HG03575 (cell line): ENCODE measurements around the gene TSPAN10.
"Not testable (repeated sequence)": the region's sequence is repeated elsewhere in the genome, so short reads cannot be mapped to it uniquely, and the experiment has no call there.

Experiments
- ATAC-seq: cut with Tn5 transposase; IDR thresholded peaks from one replicate; pipeline ENCODE4 v1.9.1; 2021; ENCODE audit not compliant: unreplicated experiment, insufficient number of reproducible peaks, low FRiP score; ENCODE audit errors: extremely low read depth

The TSPAN10 gene

GRCh38 chr17:81655378-81656117 is 18.6 kb downstream of the TSPAN10 start:
- no peak for ATAC-seq

DNA sequence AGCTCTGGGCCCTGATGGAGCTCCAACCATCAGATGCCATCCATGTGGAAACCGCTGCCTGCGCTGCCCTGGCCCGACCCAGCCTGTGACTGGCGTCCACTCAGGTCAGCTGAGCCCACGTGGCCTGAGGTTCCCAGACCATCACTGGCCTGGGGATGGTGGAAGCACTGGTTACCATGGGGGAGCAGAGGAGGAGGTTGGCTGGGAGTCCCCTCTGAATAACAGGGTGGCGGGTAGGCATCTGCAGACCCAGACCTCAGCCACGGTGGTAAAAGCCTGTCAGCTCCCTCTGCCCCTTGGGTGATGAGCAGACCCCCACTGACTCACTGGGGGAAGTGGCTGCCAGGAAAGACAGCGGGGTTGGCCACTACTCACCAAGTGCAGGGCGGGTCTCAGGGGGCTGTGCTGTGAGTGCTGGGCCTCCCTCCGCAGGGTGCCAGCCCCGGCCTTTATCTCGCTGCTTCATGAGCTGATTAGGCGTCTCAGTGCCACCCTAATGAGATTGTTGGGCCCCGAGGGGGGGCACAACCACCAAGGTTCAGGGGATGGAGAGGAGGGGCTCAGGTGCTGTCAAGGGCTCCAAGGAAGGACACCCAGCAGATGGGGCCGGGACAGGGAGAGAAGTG is 19.2 kb downstream of the TSPAN10 start, which contains the start of gene PDE6G:
TSS of gene PDE6G (minus strand) at position 425 of the 626 bp plus-strand sequence. CDS start 3,237 bp downstream, outside the sequence.
- ATAC-seq: no peak

GRCh38 chr17:81656835-81657234 is 19.8 kb downstream of the TSPAN10 start:
- ATAC-seq: no peak

GRCh38 chr17:81659038-81659437 is 22.0 kb downstream of the TSPAN10 start:
- ATAC-seq: no peak

- ATAC-seq: no peak
Observed at GRCh38 chr17:81660441-81660840, 23.4 kb downstream of the TSPAN10 start.

DNA sequence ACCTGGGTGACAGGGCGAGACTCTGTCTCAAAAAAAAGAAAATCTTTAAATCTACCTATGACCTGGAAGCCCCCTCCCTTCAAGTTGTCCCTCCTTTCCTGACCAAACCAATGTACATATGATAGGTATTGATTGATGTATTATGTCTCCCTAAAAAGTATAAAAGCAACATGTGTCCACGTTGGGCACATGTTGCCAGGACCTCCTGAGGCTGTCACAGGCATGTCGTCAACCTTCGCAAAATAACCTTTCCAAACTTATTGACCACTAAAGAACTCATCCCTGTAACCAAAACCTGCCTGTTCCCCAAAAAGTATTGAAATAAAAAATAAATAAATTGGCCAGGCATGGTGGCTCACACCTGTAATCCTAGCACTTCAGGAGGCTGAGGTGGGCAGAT is 25.0 kb downstream of the TSPAN10 start:
- ATAC-seq: no peak

DNA sequence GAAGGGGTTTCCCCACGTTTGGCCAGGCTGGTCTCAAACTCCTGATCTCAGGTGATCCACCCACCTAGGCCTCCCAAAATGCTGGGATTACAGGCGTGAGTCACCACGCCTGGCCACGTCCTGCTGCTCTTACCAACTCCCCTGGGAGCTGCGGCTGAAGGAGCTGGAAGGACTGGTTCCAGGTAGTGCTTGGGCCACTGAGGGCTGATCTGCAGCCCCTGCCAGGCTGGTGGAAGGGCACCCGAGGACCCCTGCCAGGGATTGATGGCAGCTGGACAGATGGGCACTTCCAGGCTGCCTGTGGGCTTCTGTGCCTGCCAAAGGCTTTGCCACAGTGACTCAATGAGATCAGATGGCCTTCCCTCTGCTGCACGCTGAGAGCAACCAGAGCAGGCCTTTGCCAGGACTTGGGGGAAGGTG is 27.1 kb downstream of the TSPAN10 start:
- no peak for ATAC-seq

GRCh38 chr17:81665205-81666091 is 28.5 kb downstream of the TSPAN10 start:
- no peak for ATAC-seq

DNA sequence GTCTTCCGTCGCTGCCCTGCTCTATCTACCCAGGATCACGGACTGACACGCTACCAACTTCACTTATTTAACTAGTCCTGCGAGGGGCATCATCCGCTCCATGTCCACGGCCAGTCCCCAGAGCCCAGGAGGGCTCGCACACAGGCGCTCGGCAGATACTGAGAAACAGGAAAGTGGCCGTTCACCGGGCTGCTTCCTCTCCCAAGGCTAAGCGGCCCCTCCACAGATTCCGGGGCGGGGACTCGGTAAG is 29.0 kb downstream of the TSPAN10 start:
- ATAC-seq: no peak

DNA sequence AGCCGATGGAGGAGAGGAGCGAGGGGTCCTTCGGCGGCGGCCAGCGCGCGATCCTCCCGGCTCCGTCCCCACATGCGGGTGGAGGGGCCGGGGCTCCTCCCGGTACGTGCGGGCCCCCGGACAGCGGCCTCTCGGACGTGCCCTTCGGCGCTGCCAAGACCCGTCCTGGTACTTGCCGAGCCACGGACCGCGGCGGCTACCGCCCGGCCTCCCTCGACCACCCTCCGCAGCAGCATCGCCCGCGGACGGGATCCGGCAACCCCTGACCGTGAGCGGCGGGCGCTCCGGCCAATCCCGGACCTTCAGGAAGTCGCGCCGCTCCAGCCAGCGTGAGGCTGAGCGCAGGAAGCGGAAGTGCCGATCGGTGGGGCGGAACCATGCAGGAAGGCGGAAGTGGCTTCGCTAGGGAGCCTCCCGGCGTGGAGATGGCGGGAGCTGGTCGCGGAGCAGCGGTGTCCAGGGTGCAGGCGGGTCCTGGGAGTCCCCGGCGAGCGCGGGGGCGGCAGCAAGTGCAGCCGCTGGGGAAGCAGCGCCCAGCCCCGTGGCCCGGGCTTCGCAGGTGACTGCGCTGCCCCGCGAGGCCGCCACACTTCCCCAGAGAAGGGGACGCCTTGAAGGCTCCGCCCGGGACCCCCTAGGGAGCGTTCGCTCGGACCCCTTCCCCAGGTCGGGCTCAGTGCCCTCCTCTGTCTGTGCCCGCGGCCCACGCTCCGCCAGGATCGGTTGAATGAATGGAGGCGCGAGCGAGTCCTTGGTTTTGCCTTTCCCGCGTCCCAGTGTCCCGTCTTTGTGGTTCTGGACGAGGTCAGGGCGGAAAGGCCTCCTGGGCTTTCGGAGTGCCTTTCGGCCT is 29.6 kb downstream of the TSPAN10 start, which contains the start of the genes CCDC137 and OXLD1:
TSS of gene CCDC137 (plus strand) at position 396 of the 850 bp plus-strand sequence. CDS start at position 426, 30 bp downstream.
TSS of gene OXLD1 (minus strand) at position 264 of the 850 bp plus-strand sequence. CDS start at position 236, 28 bp downstream.
- ATAC-seq: no peak

DNA sequence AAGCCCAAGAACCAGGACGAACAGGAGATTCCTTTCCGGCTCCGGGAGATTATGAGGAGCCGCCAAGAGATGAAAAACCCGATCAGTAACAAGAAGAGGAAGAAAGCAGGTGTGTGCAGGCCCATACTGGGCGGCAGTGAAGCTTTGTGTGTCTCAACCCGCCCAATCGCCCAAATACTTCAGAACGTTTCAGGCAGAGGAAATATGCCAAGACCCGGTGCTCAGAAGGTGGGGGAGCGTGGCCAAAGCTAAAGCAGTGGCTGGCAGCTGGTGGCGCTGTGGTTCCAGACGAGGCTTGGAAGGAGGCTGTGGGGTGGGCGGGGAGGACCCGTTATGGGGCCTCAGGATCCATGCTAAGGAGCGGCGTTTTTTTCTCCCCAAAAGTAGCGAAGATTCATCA is 30.8 kb downstream of the TSPAN10 start:
- no peak for ATAC-seq

- ATAC-seq: no peak
Observed at GRCh38 chr17:81672504-81672903, 35.5 kb downstream of the TSPAN10 start.

- no peak for ATAC-seq
Observed at GRCh38 chr17:81672954-81673353, 36.0 kb downstream of the TSPAN10 start.

DNA sequence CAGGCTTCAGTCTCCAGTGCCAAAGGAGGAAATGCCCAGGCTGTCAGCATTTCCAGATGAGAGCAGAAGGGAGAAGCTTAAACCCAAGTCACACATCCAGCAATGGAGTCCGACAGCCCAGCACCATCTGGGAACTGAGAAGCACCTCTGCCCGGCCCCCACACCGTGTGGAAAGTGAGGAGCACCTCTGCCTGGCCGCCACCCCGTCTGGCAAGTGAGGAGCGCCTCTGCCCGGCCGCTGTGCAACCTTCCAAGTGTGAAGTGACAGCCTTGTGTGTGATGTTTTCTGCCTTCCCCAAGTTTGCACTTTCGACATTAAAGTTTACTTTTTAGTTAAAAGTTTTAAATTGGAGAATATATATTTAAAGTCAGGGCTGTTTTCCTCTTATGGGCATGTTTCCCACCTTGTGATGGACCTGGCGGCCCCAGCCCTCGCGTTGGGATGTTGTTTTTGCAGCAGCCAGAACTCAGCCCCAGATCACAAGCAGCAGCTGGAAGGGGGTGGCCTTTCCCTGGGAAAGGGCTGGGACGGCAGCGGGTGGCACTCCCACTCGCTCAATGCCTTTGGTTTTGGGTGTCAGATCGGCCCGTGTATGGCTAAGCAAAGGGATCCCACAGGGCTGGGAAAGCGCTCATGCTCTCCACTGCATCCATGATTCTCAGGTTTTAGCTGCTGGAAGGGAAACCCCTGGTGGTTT is 36.7 kb downstream of the TSPAN10 start:
- no peak for ATAC-seq

- not testable (repeated sequence) for ATAC-seq
Observed at GRCh38 chr17:81675515-81676221, 38.7 kb downstream of the TSPAN10 start.

GRCh38 chr17:81676906-81677305 is 39.9 kb downstream of the TSPAN10 start:
- ATAC-seq: no peak

GRCh38 chr17:81680150-81680549 is 43.2 kb downstream of the TSPAN10 start:
- no peak for ATAC-seq

DNA sequence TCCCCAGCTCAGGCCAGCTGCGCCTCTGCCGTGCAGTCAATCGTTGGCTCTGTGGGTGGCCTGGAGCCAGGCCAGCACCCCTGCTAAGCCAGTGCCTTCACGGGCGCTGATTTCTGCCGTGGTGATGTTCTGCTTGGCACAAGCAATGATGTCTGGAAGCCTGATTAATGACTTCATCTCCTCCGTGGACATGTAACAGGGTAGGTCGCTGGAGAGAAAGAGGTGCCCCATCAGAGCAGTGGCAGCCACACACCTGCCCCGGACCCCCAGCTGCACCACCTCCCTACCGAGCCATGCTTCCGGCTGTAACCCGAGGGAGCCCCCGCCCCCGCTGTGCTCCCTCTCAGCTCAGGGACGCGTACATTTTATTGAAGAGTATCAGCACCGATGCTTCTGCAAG is 44.7 kb downstream of the TSPAN10 start:
- no peak for ATAC-seq
